DMS114 treated with DMSO at 0.1 percent for 48 hours (cell line): ENCODE measurements around the gene EIPR1.

Experiments
- DNase-seq: peaks from one replicate; lab custom pipeline; 2025; ENCODE audit not compliant: unreplicated experiment; lab: John Stamatoyannopoulos, UW

Gene EIPR1

GRCh38 chr2:3325458-3326181 is 52.0 kb downstream of the EIPR1 start:
- DNase-seq, result no peak

GRCh38 chr2:3324404-3325281 is 53.0 kb downstream of the EIPR1 start:
- DNase-seq, result no peak

GRCh38 chr2:3324036-3324386 is 53.6 kb downstream of the EIPR1 start:
- DNase-seq, result no peak

- no peak for DNase-seq
These were observed 54.1 kb downstream of the EIPR1 start for GRCh38 chr2:3323360-3324035.

GRCh38 chr2:3322311-3322970 is 55.2 kb downstream of the EIPR1 start:
- DNase-seq, result no peak

- no peak for DNase-seq
These were observed 55.8 kb downstream of the EIPR1 start for GRCh38 chr2:3321825-3322224.

- no peak for DNase-seq
These were observed 56.6 kb downstream of the EIPR1 start for GRCh38 chr2:3320910-3321605.

- no peak for DNase-seq
These were observed 57.7 kb downstream of the EIPR1 start for GRCh38 chr2:3319745-3320566.

GRCh38 chr2:3319134-3319533 is 58.5 kb downstream of the EIPR1 start:
- no peak for DNase-seq

- DNase-seq, result no peak
These were observed 59.6 kb downstream of the EIPR1 start for GRCh38 chr2:3317871-3318590.

GRCh38 chr2:3317277-3317685 is 60.3 kb downstream of the EIPR1 start:
- DNase-seq, result no peak

- no peak for DNase-seq
These were observed 61.0 kb downstream of the EIPR1 start for GRCh38 chr2:3316456-3317276.

GRCh38 chr2:3314626-3315025 is 63.0 kb downstream of the EIPR1 start:
- DNase-seq, result no peak

- no peak for DNase-seq
These were observed 63.7 kb downstream of the EIPR1 start for GRCh38 chr2:3313781-3314375.

GRCh38 chr2:3312576-3313345 is 64.9 kb downstream of the EIPR1 start:
- no peak for DNase-seq

- DNase-seq, result no peak
These were observed 66.0 kb downstream of the EIPR1 start for GRCh38 chr2:3311601-3312000.
